GM12872 (cell line): ENCODE results near the gene VIT.

Experiments used
- TF ChIP-seq, protein P1 (sequence below): IDR thresholded peaks from 3 replicates; pipeline ENCODE4 v1.5.1; 2011; ENCODE audit warnings: low read depth, mild to moderate bottlenecking, low read length, moderate library complexity; ENCODE audit not compliant: insufficient read depth

The VIT gene, protein sequence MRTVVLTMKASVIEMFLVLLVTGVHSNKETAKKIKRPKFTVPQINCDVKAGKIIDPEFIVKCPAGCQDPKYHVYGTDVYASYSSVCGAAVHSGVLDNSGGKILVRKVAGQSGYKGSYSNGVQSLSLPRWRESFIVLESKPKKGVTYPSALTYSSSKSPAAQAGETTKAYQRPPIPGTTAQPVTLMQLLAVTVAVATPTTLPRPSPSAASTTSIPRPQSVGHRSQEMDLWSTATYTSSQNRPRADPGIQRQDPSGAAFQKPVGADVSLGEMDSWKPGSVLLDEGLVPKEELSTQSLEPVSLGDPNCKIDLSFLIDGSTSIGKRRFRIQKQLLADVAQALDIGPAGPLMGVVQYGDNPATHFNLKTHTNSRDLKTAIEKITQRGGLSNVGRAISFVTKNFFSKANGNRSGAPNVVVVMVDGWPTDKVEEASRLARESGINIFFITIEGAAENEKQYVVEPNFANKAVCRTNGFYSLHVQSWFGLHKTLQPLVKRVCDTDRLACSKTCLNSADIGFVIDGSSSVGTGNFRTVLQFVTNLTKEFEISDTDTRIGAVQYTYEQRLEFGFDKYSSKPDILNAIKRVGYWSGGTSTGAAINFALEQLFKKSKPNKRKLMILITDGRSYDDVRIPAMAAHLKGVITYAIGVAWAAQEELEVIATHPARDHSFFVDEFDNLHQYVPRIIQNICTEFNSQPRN

DNA sequence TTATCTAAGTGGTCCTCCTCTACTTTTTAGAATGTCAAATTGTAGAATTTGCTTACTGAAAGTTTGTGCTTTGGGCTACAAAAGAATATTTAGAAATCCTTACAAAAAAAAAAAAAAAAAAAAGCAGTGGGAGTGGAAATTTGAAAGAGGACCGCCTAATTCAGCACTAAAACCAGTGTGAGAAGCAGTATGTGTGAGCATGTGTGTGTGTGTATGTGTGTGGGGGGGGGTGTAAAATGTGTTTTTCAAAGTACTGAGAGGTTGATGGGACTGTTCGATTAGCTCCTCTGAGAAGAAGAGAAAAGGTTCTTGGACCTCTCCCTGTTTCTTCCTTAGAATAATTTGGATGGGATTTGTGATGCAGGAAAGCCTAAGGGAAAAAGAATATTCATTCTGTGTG is at the start of gene VIT:
TSS of gene VIT (plus strand) at position 175 of the 400 bp plus-strand sequence. CDS start 19,664 bp downstream, outside the sequence.
- TF ChIP-seq, protein P1, sequence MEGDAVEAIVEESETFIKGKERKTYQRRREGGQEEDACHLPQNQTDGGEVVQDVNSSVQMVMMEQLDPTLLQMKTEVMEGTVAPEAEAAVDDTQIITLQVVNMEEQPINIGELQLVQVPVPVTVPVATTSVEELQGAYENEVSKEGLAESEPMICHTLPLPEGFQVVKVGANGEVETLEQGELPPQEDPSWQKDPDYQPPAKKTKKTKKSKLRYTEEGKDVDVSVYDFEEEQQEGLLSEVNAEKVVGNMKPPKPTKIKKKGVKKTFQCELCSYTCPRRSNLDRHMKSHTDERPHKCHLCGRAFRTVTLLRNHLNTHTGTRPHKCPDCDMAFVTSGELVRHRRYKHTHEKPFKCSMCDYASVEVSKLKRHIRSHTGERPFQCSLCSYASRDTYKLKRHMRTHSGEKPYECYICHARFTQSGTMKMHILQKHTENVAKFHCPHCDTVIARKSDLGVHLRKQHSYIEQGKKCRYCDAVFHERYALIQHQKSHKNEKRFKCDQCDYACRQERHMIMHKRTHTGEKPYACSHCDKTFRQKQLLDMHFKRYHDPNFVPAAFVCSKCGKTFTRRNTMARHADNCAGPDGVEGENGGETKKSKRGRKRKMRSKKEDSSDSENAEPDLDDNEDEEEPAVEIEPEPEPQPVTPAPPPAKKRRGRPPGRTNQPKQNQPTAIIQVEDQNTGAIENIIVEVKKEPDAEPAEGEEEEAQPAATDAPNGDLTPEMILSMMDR = no peak

DNA sequence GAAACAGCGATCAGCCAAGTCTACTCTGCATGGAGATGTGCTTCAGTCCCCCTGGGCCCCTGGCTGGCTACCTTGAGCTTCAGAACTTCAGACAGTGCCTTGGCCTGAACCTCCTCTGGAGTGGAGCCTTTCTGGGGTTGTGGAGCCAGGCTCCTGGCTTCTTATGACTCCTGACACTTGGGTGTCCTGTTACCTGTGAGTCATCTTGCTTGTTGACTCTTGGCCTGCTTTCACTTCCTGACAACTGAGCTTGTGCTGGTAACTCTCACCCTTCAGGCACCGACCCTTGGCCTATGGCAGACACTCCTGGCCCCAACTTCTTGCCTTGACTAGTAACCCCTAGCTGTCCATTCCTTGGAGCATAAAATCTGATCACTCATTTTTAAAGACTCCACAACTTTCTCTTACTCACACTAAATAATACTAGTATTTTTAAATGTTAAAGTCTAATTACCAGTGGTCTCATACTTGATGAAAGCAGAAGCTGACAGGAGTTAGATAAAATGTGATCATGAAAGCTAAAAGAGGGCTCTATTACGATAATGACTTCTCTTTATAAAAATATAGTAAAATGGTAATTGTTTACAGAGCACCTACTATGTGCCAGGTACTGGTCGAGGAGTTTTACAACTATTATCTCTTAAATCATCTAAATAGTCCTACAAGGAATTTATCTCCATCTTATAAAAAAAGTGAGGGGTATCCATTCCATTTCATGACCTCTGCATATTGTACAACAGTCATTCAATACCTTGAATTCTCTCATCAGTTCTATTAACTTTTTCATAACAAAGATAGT is 46.3 kb upstream of the VIT start:
- TF ChIP-seq, protein P1 = no peak

DNA sequence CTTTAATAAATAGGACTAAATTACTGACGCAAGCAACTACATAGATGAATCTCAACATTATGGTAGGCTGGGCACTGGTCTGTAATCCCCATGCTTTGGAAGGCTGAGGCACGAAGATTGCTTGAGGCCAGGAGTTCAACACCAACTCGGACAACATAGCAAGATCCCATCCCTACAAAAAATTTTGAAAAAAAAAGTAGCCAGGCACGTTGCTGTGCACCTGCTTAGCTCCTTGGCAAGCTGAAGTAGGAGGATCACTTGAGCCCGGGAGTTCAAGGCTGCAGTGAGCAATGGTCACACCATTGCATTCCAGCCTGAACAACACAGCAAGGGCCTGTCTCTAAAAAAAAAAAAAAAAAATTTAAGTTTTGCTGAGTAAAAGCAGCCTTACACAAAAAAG is 43.4 kb upstream of the VIT start:
- TF ChIP-seq, protein P1 = no peak

DNA sequence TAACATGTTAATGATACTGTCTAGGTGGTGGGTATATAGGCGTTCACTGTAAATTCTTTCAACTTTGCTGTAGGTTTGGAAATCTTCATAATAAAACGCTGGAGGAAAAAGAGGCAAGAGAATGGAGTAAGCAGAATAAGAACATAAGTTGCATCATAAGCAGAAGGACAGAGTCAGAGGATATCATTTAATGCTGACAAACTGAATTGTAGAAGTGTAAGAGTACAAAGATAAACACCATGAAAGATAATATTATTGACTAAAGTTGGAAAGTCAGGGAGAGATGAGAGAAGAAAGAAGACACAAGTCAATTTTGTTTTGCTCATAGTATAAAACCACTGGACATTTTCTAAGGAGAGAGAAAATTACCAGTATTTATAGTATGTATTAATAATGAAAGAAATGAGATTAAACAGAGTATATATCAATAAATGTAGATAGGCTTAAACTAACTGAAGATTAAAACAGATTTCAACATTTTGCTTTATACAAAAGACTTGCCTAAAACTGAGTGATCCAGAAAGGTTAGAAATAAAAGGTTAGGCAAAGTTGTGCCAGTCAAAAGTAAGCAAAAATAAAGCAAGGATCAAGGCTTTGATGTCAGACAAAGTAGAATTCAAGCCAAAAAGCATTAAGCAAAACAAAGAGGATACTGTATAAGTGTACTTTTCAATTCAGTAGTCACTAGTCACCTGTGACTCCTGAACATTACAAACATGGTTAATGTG is 42.4 kb upstream of the VIT start:
- TF ChIP-seq, protein P1 = no peak

DNA sequence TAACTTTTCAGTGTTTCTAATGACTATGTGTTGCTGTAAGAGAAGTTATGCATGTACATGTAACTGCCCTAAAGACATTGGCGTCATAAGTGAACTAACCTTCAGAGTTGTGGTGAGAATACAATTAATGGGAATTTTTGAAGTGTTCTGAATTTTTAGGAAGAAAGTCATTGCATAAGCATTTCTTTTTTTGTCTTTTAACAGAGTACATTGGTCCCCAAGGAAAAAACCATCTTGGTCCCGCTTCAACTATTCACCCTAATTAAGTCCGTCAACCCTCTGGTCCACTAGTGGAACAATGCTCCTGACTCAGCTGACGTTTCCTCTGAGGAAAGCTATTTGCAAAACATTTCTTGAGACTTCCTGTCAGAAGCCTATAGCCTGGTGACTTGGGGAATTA is 41.1 kb upstream of the VIT start:
- TF ChIP-seq, protein P1 = no peak

DNA sequence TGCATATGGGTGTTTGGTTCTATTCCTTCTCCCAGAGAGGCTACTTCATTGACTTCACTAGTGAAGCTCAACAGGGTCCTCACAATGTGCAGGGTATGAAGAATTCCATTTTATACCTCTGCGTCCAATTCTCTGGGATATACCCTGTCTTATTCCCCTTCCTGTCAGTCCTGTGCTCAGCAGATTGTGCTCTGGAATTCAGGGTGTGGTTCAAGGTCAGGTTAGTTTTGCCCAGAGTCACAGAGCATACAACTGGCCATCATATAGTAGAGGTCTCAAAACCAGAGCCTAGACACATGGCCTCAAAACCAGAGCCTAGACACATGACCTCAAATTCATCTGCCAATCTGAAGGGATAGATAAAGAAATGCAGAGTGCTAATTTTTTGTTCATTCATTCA is 38.8 kb upstream of the VIT start:
- TF ChIP-seq, protein P1 = no peak

DNA sequence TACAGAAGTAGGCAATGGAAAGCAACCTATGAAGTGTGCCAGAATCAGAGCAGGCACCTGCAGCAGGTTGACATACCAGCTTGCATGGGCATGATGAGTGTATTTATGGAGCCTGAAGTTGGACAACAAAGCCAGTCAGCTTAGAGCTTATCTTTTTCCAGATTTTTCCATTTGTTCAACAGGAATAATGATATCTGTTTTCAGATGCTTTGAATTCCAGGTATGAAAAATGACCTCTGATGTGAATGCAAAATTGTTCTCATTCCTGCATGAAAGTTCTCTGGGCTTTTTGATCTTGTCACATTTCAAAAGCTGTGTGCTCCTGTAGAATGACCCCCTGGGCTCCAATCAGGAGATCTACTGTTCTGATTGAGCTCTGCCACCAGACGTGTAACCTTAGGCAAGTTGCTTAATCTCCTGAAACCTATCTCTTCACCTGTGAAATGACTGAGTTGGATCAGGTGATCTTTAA is 38.2 kb upstream of the VIT start:
- TF ChIP-seq, protein P1 = no peak
